Loucy (cell line): ENCODE measurements around the gene GASK1A.
"Not testable (repeated sequence)": the region's sequence is repeated elsewhere in the genome, so short reads cannot be mapped to it uniquely, and the experiment has no call there.

ENCODE experiments used
- EZH2phosphoT487 ChIP-seq: fragments of 200-600 bp; IDR thresholded peaks from 2 replicates; pipeline ENCODE4 v1.6.1; 2018; ENCODE audit warnings: antibody characterized with exemption, mild to moderate bottlenecking, moderate library complexity, borderline replicate concordance
- TF ChIP-seq, protein P1 (sequence below): fragments of 200-600 bp; sonication (generic); conservative IDR thresholded peaks from 2 replicates; pipeline ENCODE4 v1.5.1; 2014; ENCODE audit warnings: mild to moderate bottlenecking, antibody characterized with exemption, low read length

- TF ChIP-seq, protein P1, sequence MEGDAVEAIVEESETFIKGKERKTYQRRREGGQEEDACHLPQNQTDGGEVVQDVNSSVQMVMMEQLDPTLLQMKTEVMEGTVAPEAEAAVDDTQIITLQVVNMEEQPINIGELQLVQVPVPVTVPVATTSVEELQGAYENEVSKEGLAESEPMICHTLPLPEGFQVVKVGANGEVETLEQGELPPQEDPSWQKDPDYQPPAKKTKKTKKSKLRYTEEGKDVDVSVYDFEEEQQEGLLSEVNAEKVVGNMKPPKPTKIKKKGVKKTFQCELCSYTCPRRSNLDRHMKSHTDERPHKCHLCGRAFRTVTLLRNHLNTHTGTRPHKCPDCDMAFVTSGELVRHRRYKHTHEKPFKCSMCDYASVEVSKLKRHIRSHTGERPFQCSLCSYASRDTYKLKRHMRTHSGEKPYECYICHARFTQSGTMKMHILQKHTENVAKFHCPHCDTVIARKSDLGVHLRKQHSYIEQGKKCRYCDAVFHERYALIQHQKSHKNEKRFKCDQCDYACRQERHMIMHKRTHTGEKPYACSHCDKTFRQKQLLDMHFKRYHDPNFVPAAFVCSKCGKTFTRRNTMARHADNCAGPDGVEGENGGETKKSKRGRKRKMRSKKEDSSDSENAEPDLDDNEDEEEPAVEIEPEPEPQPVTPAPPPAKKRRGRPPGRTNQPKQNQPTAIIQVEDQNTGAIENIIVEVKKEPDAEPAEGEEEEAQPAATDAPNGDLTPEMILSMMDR: not testable (repeated sequence)
- not testable (repeated sequence) for TF ChIP-seq EZH2phosphoT487
These were observed 91.6 kb downstream of the GASK1A start for GRCh38 chr3:43070670-43071069.
